HG03565 (cell line): Measurements from ENCODE around the gene GJB3.
"Not testable (repeated sequence)": the region's sequence is repeated elsewhere in the genome, so short reads cannot be mapped to it uniquely, and the experiment has no call there.

Experiments used
- ATAC-seq: cut with Tn5 transposase; IDR thresholded peaks from one replicate; pipeline ENCODE4 v1.9.1; 2021; ENCODE audit warnings: mild to moderate bottlenecking, moderate library complexity; ENCODE audit not compliant: unreplicated experiment

The GJB3 gene

DNA sequence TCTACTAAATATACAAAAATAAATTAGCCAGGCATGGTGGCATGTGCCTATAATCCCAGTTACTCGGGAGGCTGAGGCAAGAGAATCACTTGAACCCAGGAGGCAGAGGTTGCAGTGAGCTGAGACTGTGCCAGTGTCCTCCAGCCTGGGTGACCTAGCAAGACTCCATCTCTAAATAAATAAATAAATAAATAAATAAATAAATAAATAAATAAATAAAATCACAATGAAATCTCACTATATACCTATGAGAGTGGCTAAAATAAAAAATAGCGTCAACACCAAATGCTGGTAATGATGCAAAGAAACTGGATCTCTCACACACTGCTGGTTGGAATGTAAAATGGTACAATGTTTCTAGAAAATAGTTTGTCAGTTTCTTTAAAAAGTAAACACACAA, 37.8 kb downstream of the GJB3 start:
- not testable (repeated sequence) for ATAC-seq

DNA sequence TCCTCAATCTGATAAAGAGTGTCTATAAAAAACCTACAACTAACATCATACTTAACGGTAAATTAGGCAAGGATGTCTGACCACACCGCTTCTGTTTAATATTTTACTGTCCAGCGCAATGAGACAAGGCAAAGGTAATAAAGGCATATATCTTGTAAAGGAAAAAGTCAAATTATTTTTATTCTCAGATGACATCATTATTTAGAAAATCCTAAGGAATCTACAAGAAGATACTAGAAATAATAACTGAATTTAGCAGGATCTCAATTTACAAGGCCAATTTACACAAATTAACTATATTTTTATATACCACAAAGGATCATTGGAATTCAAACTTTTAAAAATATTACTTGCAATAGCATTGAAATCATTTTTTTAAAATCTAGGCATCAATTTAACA, 41.2 kb downstream of the GJB3 start:
- ATAC-seq, result no peak

DNA sequence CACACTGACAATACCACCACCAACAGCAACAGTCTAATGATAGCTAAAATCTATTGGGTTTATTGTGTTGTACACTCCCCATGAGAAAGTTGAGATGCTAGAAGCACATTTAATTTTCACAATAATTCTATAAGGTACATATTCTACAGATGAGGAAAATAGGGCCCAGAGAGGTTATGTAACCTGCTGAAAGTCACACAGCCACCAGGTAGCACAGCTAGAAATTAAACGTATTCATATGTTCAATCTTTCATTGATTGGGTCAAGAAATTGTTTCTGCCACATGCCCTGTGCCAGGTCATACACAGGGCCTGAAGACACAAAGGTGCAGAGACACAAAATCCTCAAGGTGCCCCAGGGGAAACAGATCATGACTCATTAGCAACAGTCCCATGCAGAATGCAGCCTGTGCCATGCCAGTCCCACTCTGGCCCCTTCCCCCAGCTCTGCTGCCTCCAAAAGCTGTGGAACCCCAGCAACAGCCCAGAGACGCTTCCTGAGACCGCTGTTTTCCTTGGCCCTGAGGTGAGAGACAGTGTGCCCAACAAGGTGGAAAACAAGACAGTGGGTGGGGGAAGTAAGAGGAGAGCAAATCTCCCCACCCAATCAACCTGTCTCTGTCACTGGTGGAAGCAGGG, 43.9 kb downstream of the GJB3 start:
- no peak for ATAC-seq

DNA sequence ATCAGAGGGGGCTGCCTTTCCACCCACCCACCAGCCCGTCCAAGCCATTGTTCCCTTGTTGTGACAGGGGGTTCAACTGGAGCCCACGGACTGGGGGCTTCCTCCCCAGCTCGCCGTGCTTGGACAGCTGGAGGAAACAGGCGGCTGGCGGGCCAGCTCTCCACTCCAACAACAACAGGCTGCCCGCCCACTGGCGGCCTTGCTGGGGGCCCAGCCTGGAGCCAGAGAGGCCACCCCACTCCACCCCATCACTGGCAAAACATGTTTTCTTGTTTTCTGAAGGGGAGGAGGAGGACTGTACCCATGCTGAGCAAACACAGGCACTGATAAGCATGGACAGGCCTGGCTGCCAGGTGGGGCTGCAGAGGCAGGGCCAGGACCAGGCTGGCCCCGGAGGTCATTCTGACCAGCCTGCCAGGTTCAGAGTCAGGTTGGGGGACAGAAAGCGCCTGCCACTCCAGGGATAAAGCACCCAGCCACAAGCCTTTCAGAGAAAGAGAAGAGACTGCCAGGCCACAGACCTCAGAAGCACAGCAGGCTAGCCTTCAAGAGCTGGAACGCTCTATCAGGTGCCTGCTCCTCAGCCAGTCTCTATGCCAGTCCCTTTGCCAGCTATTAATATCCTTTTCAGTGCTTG, 44.6 kb downstream of the GJB3 start:
- no peak for ATAC-seq

DNA sequence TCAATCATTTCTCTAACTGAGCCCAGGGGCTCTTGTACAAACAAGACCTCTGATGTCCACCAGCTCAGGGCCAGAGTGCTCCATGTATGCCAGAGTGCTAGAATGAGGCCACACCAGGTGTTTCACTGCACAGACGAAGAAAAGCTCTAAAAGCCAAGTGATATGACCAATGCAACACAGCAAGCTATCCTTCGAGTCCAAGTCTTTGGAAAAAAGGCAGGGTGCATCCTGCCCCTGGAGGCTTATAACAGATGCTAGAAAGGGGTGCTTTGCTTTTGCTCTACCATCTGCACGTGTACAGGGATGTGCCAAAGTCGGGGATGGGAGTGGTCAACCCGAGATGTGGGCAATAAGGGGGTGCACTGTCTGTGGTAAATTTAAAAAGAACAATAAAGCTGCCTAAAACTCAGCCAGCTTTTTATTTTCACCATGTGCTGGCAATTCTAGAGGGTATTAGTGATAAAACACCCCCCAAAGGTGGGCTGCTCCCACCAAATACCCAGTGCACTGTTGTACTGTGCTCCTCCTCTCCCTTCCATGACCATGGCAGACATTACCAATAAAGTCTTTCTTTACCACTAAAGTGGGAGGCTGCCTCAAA, 46.4 kb downstream of the GJB3 start:
- no peak for ATAC-seq

DNA sequence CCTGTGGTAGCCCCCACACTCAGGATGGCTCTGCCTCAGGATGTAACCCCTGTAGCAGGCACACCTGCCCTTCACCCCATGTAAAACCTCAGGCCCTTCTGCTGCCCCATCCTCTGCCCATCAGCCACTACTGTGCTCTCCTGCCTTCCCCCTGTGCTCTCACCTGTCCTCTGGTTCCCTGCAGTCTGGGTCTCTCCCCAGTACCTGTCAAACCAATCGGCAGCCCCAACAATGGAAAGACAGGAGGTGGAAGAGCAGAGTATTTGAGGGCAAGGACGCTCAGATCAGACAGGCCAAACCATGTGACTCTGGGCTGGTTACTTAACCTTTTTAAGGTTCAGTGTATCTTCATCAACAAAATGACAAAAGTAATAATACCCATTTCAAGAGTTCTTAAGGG, 47.6 kb downstream of the GJB3 start:
- no peak for ATAC-seq

DNA sequence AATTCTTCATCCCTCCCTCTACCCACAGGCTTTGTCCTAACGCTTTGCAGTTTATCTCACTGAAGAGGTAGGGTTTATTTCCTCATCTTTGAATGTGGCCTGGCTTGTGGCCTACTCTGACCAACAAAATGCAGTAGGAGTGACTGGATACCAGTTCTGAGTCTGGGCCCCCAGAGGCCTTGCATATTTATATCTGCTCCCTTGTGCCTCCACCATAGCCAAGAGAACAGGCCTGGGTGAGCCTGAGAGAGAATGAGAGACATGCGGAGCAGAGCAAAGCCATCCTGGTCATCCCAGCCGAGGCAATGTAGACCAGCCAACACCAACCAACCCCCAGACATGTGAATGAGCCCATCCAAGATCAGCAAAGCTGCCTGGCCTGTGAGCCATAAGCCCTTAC, 48.2 kb downstream of the GJB3 start:
- no peak for ATAC-seq

DNA sequence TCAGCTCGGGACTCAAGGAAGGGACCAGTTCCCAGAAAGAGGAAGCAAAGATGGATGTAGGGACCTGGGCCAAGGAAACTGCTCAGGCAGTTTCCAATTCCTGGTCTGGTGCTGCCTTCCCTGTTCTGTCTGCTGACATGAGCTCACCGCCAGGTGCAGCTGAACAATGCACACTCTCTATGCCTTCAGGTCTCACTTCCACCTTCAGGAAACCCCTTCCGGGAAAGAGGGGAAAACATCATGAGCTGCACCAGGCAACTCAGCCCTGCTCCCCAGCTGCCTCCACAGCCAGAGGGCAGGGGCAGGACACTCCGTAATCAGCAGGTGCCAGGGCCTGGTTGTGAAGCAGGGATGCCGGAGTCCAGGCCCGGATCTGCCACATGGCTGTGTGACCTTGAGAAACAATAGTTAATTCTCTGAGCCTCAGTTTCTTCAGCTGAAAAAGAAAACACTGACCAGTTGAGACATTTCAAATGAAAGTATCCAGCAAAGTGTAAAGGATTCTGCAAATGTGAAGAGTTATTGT, 50.8 kb downstream of the GJB3 start:
- no peak for ATAC-seq

DNA sequence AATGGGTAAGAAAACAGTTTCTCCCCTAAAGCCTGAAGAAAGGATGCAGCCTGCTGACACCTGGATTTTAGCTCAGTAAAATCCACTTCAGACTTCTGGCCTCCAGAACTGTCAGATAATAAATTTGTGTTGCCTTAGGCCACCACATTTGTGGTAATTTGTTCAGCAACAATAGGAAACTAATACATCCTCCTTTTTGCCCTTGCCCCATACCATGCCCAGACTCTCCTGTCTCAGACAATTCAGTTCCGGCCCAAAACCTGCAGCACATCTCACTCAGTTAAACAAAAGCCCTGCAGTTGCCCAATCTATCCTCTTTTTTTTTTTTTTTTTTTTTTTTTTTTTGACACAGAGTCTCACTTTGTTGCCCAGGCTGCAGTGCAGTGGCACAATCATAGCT, 52.7 kb downstream of the GJB3 start:
- ATAC-seq, result no peak
